Smooth muscle cell (in vitro differentiated cells): ENCODE data around the gene B3GNT7. TPM values are rescaled to one million over a fixed set of nuclear protein-coding genes. Genes with fewer than 3 reads are reported as not detected.

ENCODE experiments used
- DNase-seq: peaks from one replicate; lab custom pipeline; 2025; ENCODE audit not compliant: unreplicated experiment; lab: John Stamatoyannopoulos, UW
- H2AFZ ChIP-seq: fragments of 200-600 bp; sonication (generic); 2 replicates; pipeline ENCODE4 v1.6.0; 2016; ENCODE audit warnings: antibody characterized with exemption, low read depth, mild to moderate bottlenecking
- H3F3A ChIP-seq: fragments of 200-600 bp; sonication (generic); 2 replicates; pipeline ENCODE4 v1.6.0; 2017; ENCODE audit warnings: antibody characterized with exemption, low read depth
- H3K27ac ChIP-seq: fragments of 200-600 bp; sonication (generic); 2 replicates; pipeline ENCODE4 v1.5.1; 2016; ENCODE audit warnings: low read depth, mild to moderate bottlenecking
- H3K27me3 ChIP-seq: fragments of 200-600 bp; sonication (generic); 2 replicates; pipeline ENCODE4 v1.6.1; 2016; ENCODE audit warnings: low read depth, mild to moderate bottlenecking
- H3K36me3 ChIP-seq: fragments of 200-600 bp; sonication (generic); 2 replicates; pipeline ENCODE4 v1.5.1; 2016; ENCODE audit warnings: low read depth
- H3K4me1 ChIP-seq: fragments of 200-600 bp; sonication (generic); 2 replicates; pipeline ENCODE4 v1.5.1; 2016; ENCODE audit warnings: low read depth
- H3K4me2 ChIP-seq: fragments of 200-600 bp; sonication (generic); 2 replicates; pipeline ENCODE4 v1.6.0; 2016; ENCODE audit warnings: mild to moderate bottlenecking
- H3K4me3 ChIP-seq: fragments of 200-600 bp; sonication (generic); 2 replicates; pipeline ENCODE4 v1.5.1; 2016; ENCODE audit warnings: mild to moderate bottlenecking
- H3K79me2 ChIP-seq: fragments of 200-600 bp; sonication (generic); 2 replicates; pipeline ENCODE4 v1.6.0; 2016; ENCODE audit warnings: low read depth, mild to moderate bottlenecking
- H3K9ac ChIP-seq: fragments of 200-600 bp; sonication (generic); 2 replicates; pipeline ENCODE4 v1.6.0; 2016; ENCODE audit warnings: low read depth
- H3K9me3 ChIP-seq: fragments of 200-600 bp; sonication (generic); replicated peaks from 2 replicates; pipeline ENCODE4 v1.5.1; 2016; ENCODE audit warnings: low read depth
- H4K20me1 ChIP-seq: fragments of 200-600 bp; sonication (generic); 2 replicates; pipeline ENCODE4 v1.6.0; 2016; ENCODE audit warnings: low read depth
- CTCF ChIP-seq: fragments of 200-600 bp; sonication (generic); IDR thresholded peaks from 2 replicates; pipeline ENCODE4 v1.5.1; 2017; ENCODE audit warnings: borderline replicate concordance, mild to moderate bottlenecking, antibody characterized with exemption; ENCODE audit not compliant: insufficient read depth, poor library complexity, severe bottlenecking
- WGBS: methylation state at CpG from one replicate; pipeline ENCODE4 v1.1.7; 2016; ENCODE audit warnings: low lambda C conversion rate; 5-methylcytosine and 5-hydroxymethylcytosine counted together
- polyA plus RNA-seq: library from polyadenylated mRNA; unstranded; fragments of >200 nt; fragmentation: Nextera tagmentation; extraction: Ambion mirVana; gene quantifications from 2 replicates; pipeline ENCODE4 v1.2.1, GENCODE V29; 2016
- total RNA-seq: library from RNA; depleted of rRNA; stranded (reverse); fragments of >200 nt; gene quantifications from 2 replicates; pipeline ENCODE4 v1.2.3, GENCODE V29; 2014

The B3GNT7 gene
- total and polyA plus RNA-seq, 2 experiments from 2014 or later: 0.62 to 0.85 TPM

GRCh38 chr2:231387904-231388724 is 7.4 kb upstream of the B3GNT7 start:
- H2AFZ ChIP-seq: no peak overlapping the region

GRCh38 chr2:231388725-231389346 is 6.7 kb upstream of the B3GNT7 start:
- Histone ChIP-seq H3K4me2 (peak overlapping the region; percentile 65), H3K79me2 (no peaks in the 10 kb centered on the region), H3K36me3 (no peaks in the 10 kb centered on the region), H3K27ac (no peak overlapping the region), H3K27me3 (no peaks in the 10 kb centered on the region), H3K9ac (no peak overlapping the region), H4K20me1 (no peaks in the 10 kb centered on the region), H3K4me3 (no peak overlapping the region), H3F3A (no peaks in the 10 kb centered on the region), H2AFZ (no peak overlapping the region), H3K4me1 (no peaks in the 10 kb centered on the region), H3K9me3 (no peaks in the 10 kb centered on the region)
- 94% methylated on average over 15 of the region's 15 CpGs for WGBS
- TF ChIP-seq CTCF: no peak
- no peak for DNase-seq

More at GRCh38 chr2:231387904-231388724, 7.4 kb upstream of the B3GNT7 start:
- DNase-seq: peak; percentile 37
- no peak overlapping the region for H3K4me3 ChIP-seq
- H3F3A ChIP-seq: no peaks in the 10 kb centered on the region
- H4K20me1 ChIP-seq: no peaks in the 10 kb centered on the region
- no peaks in the 10 kb centered on the region for H3K79me2 ChIP-seq
- peak overlapping the region; percentile 65 for H3K4me2 ChIP-seq
- no peaks in the 10 kb centered on the region for H3K4me1 ChIP-seq
- H3K9ac ChIP-seq: no peak overlapping the region
- no peaks in the 10 kb centered on the region for H3K27me3 ChIP-seq
- TF ChIP-seq CTCF: no peak
- no peaks in the 10 kb centered on the region for H3K36me3 ChIP-seq
- peak overlapping the region; percentile 52 for H3K27ac ChIP-seq
- no peaks in the 10 kb centered on the region for H3K9me3 ChIP-seq
- 65% methylated on average over 26 of the region's 26 CpGs for WGBS

- Histone ChIP-seq H3K27me3 (peaks cover 13% of the 10 kb centered on the region), H3F3A (no peaks in the 10 kb centered on the region), H3K4me3 (no peak overlapping the region), H3K36me3 (no peaks in the 10 kb centered on the region), H2AFZ (no peak overlapping the region), H3K9ac (no peak overlapping the region), H4K20me1 (no peaks in the 10 kb centered on the region), H3K4me2 (no peak overlapping the region), H3K9me3 (no peaks in the 10 kb centered on the region), H3K4me1 (no peaks in the 10 kb centered on the region), H3K27ac (no peak overlapping the region), H3K79me2 (no peaks in the 10 kb centered on the region)
- TF ChIP-seq CTCF: no peak
- no peak for DNase-seq
- WGBS: 93% methylated on average over 8 of the region's 8 CpGs
Observed at GRCh38 chr2:231390667-231391066, 4.8 kb upstream of the B3GNT7 start.
